Loucy (cell line): ENCODE results near the gene CALML3.

Experiments used
- H2AFZ ChIP-seq: fragments of 200-600 bp; sonication (generic); 2 replicates; pipeline ENCODE4 v1.6.0; 2016; ENCODE audit warnings: antibody characterized with exemption, mild to moderate bottlenecking, low read length, moderate library complexity
- H3F3A ChIP-seq: fragments of 200-600 bp; 2 replicates; pipeline ENCODE4 v1.6.0; 2016; ENCODE audit warnings: antibody characterized with exemption, low read depth, mild to moderate bottlenecking
- H3K27me3 ChIP-seq: fragments of 200-600 bp; sonication (generic); 2 replicates; pipeline ENCODE4 v1.6.1; 2014; ENCODE audit warnings: low read length, mild to moderate bottlenecking; ENCODE audit not compliant: insufficient read depth, poor library complexity, severe bottlenecking
- H3K36me3 ChIP-seq: fragments of 200-600 bp; sonication (generic); 2 replicates; pipeline ENCODE4 v1.6.1; 2016; ENCODE audit warnings: low read length; ENCODE audit not compliant: insufficient read depth
- H3K4me1 ChIP-seq: fragments of 200-600 bp; sonication (generic); 2 replicates; pipeline ENCODE4 v1.5.1; 2014; ENCODE audit warnings: low read length, mild to moderate bottlenecking; ENCODE audit not compliant: insufficient read depth, poor library complexity, severe bottlenecking
- H3K4me2 ChIP-seq: fragments of 200-600 bp; sonication (generic); 2 replicates; pipeline ENCODE4 v1.6.0; 2014; ENCODE audit warnings: antibody characterized with exemption, low read length, low read depth, mild to moderate bottlenecking; ENCODE audit not compliant: poor library complexity, severe bottlenecking
- H3K4me3 ChIP-seq: fragments of 200-600 bp; sonication (generic); 2 replicates; pipeline ENCODE4 v1.5.1; 2014; ENCODE audit warnings: low read length, mild to moderate bottlenecking, mixed read lengths; ENCODE audit not compliant: poor library complexity, severe bottlenecking
- H3K79me2 ChIP-seq: fragments of 200-600 bp; sonication (generic); 2 replicates; pipeline ENCODE4 v1.6.1; 2014; ENCODE audit warnings: low read length; ENCODE audit not compliant: insufficient read depth
- H3K9ac ChIP-seq: fragments of 200-600 bp; sonication (generic); 2 replicates; pipeline ENCODE4 v1.6.0; 2014; ENCODE audit warnings: mild to moderate bottlenecking, low read depth, low read length, moderate library complexity; ENCODE audit not compliant: poor library complexity, severe bottlenecking
- H3K9me2 ChIP-seq: fragments of 200-600 bp; sonication (generic); replicated peaks from 2 replicates; pipeline ENCODE4 v1.6.1; 2016; ENCODE audit warnings: low read depth, low read length, mixed read lengths
- H3K9me3 ChIP-seq: fragments of 200-600 bp; sonication (generic); 2 replicates; pipeline ENCODE4 v1.6.1; 2014; ENCODE audit warnings: mild to moderate bottlenecking, antibody characterized with exemption, low read length, low read depth; ENCODE audit not compliant: insufficient read depth
- H4K20me1 ChIP-seq: fragments of 200-600 bp; sonication (generic); 2 replicates; pipeline ENCODE4 v1.6.0; 2014; ENCODE audit warnings: antibody characterized with exemption, low read length, mild to moderate bottlenecking; ENCODE audit not compliant: insufficient read depth, poor library complexity, severe bottlenecking
- CTCF ChIP-seq: fragments of 200-600 bp; sonication (generic); conservative IDR thresholded peaks from 2 replicates; pipeline ENCODE4 v1.5.1; 2014; ENCODE audit warnings: mild to moderate bottlenecking, antibody characterized with exemption, low read length
- EZH2phosphoT487 ChIP-seq: fragments of 200-600 bp; IDR thresholded peaks from 2 replicates; pipeline ENCODE4 v1.6.1; 2018; ENCODE audit warnings: antibody characterized with exemption, mild to moderate bottlenecking, moderate library complexity, borderline replicate concordance

The CALML3 gene

GRCh38 chr10:5509236-5509635 is 15.5 kb upstream of the CALML3 start:
- H3K9me2 ChIP-seq: no peaks in the 10 kb centered on the region
- H3K9me3 ChIP-seq: no peaks in the 10 kb centered on the region
- no peak overlapping the region for H3K4me2 ChIP-seq
- no peak overlapping the region for H2AFZ ChIP-seq
- H3K79me2 ChIP-seq: no peaks in the 10 kb centered on the region
- TF ChIP-seq CTCF: no peak
- no peak for TF ChIP-seq EZH2phosphoT487
- no peaks in the 10 kb centered on the region for H4K20me1 ChIP-seq
- H3K4me3 ChIP-seq: no peak overlapping the region
- no peaks in the 10 kb centered on the region for H3K36me3 ChIP-seq
- H3F3A ChIP-seq: no peaks in the 10 kb centered on the region
- H3K4me1 ChIP-seq: peaks cover 4% of the 10 kb centered on the region
- no peaks in the 10 kb centered on the region for H3K27me3 ChIP-seq
- H3K9ac ChIP-seq: no peak overlapping the region

- Histone ChIP-seq H3K4me3 (no peak overlapping the region), H3K27me3 (no peaks in the 10 kb centered on the region), H3K9me3 (no peaks in the 10 kb centered on the region), H3K9ac (no peak overlapping the region), H3K4me1 (peaks cover 4% of the 10 kb centered on the region), H2AFZ (no peak overlapping the region), H3K9me2 (no peaks in the 10 kb centered on the region), H3K36me3 (no peaks in the 10 kb centered on the region), H3K4me2 (no peak overlapping the region), H4K20me1 (no peaks in the 10 kb centered on the region), H3K79me2 (no peaks in the 10 kb centered on the region), H3F3A (no peaks in the 10 kb centered on the region)
- TF ChIP-seq EZH2phosphoT487: no peak
- TF ChIP-seq CTCF: no peak
These were observed 15.1 kb upstream of the CALML3 start for GRCh38 chr10:5509691-5510090.

- Histone ChIP-seq H3K4me1 (peaks cover 4% of the 10 kb centered on the region), H2AFZ (no peak overlapping the region)
These were observed 14.3 kb upstream of the CALML3 start for GRCh38 chr10:5510281-5511072.

More at GRCh38 chr10:5510281-5511072, 14.3 kb upstream of the CALML3 start:
- TF ChIP-seq EZH2phosphoT487 (no peak), CTCF (no peak)
- no peaks in the 10 kb centered on the region for H3K27me3 ChIP-seq
- H3K9ac ChIP-seq: no peak overlapping the region
- no peaks in the 10 kb centered on the region for H3F3A ChIP-seq
- H3K4me3 ChIP-seq: no peak overlapping the region
- H3K9me2 ChIP-seq: no peaks in the 10 kb centered on the region
- no peaks in the 10 kb centered on the region for H3K79me2 ChIP-seq
- no peak overlapping the region for H3K4me2 ChIP-seq
- no peaks in the 10 kb centered on the region for H3K36me3 ChIP-seq
- H3K9me3 ChIP-seq: no peaks in the 10 kb centered on the region
- no peaks in the 10 kb centered on the region for H4K20me1 ChIP-seq
